ENCODE measurements around the gene OXGR1.

Gene OXGR1

GRCh38 chr13:96966415-96967102, 27.7 kb downstream of the OXGR1 start:
- in situ Hi-C loops (cut with HindIII; ENCODE audit: low sequenced_read_pairs): no loop called here

DNA sequence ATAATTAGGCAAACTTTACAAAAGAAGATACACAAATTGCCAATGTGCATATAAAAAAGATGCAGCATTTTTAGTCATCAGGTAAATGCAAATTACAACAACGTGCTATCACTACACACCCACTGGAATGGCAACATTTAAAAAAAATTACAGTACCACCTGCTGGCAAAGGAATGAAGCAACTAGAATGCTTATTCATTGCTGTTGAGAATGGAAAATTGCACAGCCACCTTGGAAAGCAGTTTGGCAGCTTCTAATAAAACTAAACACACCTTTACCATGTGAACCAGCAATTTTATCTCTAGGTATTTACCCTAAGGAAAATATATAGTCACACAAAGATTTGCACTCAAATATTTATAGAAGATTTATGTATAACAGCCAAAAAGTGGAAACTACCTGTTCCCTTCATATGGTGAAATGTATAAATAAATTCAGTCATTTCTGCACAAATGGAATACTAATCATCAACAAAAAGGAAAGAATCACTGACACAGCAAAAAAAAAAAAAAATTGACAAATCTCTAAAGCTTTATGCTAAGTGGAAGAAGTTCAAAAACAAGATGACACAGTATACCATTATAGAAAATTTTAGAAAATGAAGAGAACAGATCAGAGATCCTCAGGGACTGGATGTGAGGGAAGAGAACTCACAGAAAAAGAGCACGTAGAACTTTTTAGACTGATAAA, 30.3 kb downstream of the OXGR1 start:
- in situ Hi-C loops (cut with HindIII; ENCODE audit: low sequenced_read_pairs): no loop called here

DNA sequence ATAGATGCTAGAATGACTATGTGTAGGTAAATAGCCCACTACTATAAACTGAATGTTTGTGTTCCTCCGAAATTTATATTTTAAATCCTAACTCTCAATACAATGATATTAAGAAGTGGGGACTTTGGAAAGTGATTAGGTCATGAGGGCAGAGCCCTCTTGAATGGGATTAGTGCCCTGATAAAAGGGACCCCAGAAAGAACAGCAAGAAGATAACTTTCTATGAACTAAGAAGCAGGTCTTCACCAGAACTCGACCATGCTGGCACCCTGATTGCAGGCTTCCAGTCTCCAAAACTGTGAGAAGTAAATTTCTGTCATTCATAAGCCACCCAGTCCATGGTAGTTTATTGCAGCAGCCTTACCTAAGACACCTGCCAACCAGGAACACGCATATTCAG, 33.9 kb downstream of the OXGR1 start:
- in situ Hi-C loops (cut with HindIII; ENCODE audit: low sequenced_read_pairs): no loop called here

DNA sequence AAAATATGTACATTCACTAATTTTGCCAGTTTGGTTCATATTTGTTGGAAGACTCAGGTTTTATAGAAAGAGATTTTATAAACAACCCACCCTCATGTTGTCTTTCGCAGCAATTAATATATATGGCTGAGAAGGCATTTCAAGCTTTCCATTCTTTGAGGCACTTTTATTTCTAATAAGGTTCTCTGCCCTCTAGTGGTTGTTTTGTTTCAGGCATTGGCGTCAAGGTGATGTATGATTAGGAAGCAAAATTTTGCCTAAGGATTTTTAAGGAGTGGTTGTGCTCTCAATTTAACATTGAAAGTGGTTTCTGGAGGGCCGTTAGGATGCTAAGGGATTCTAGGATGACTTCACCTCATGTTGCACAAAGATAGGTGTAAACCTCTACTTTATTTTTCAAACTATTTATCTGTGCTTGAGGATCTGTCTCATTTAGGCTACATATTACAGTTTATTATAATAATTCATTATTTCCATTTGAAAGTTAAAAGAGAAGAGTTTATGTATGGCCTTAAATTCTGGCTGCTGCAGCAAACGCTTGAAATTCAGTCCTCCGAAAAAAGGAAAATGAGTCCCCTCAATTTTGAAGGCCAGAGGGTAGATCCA, 35.9 kb downstream of the OXGR1 start:
- in situ Hi-C loops (cut with HindIII; ENCODE audit: low sequenced_read_pairs): no loop called here

- in situ Hi-C loops (cut with HindIII; ENCODE audit: low sequenced_read_pairs): no loop called here
These were observed 41.7 kb downstream of the OXGR1 start for GRCh38 chr13:96952595-96952994.

- in situ Hi-C loops (cut with HindIII; ENCODE audit: low sequenced_read_pairs): no loop called here
These were observed 46.1 kb downstream of the OXGR1 start for GRCh38 chr13:96948127-96948526.

GRCh38 chr13:96947343-96947910, 46.8 kb downstream of the OXGR1 start:
- in situ Hi-C loops (cut with HindIII; ENCODE audit: low sequenced_read_pairs): no loop called here

DNA sequence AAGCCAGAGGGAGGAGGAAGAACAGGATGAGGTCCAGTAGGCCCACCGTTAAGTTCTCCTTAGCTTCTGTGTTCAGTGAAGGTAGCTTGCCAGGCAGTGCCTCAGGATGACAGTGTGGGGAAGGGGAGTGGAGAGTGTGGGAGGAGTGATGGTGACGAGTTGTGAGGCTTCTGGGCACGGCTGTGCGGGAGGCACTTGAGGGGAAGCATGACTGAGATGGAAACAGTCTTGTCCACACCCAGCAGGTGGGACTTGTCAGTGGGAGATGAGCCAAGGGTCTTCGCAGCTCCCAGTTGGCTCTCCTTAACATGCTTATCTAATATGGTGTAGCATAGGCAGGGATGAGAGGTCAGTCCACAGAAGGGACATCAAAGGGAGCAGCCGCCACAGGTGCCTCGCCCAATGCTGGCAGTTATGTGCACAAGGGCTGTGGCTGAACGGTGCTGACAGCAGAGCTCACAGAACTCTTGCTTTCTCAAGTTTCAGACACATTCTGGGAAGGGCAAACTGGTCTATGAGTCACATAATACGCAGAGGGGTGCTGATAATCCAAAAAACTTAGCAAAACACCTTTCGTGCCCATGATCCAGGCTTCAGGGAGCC, 47.5 kb downstream of the OXGR1 start:
- in situ Hi-C loops (cut with HindIII; ENCODE audit: low sequenced_read_pairs): no loop called here

- in situ Hi-C loops (cut with HindIII; ENCODE audit: low sequenced_read_pairs): no loop called here
These were observed 53.3 kb downstream of the OXGR1 start for GRCh38 chr13:96940961-96941360.

GRCh38 chr13:96935901-96936300, 58.4 kb downstream of the OXGR1 start:
- in situ Hi-C loops (cut with HindIII; ENCODE audit: low sequenced_read_pairs): no loop called here

Data from DLD1 (cell line).